Activated naive CD8-positive, alpha-beta T cell treated with anti-CD3 and anti-CD28 coated beads for 36 hours (primary cell): Measurements from ENCODE around the gene TRMO. TPM values are rescaled to one million over a fixed set of nuclear protein-coding genes. Genes with fewer than 3 reads are reported as not detected.

Experiments used
- DNase-seq: peaks from one replicate; pipeline ENCODE4 v3.0.0; 2021
- H3K27ac Mint-ChIP-seq: one replicate; pipeline ENCODE4 v1.8.0; 2022; ENCODE audit warnings: mild to moderate bottlenecking, moderate library complexity, mixed read lengths
- H3K27me3 Mint-ChIP-seq: one replicate; pipeline ENCODE4 v1.8.0; 2022; ENCODE audit warnings: mild to moderate bottlenecking, mixed read lengths
- H3K36me3 Mint-ChIP-seq: one replicate; pipeline ENCODE4 v1.8.0; 2021; ENCODE audit warnings: mild to moderate bottlenecking, mixed read lengths
- H3K4me1 Mint-ChIP-seq: one replicate; pipeline ENCODE4 v1.8.0; 2021; ENCODE audit warnings: mixed read lengths
- H3K4me3 Mint-ChIP-seq: one replicate; pipeline ENCODE4 v1.8.0; 2022; ENCODE audit warnings: mild to moderate bottlenecking, moderate library complexity, mixed read lengths
- H3K9me3 Mint-ChIP-seq: one replicate; pipeline ENCODE4 v1.8.0; 2022; ENCODE audit warnings: mixed read lengths
- total RNA-seq, 2 experiments: library from RNA; stranded (reverse); gene quantifications; one replicate each; pipeline ENCODE4 v1.2.3, GENCODE V29; 2021

Gene TRMO
- total RNA-seq, 2 experiments from 2014 or later, result 17.7 to 18.1 TPM

DNA sequence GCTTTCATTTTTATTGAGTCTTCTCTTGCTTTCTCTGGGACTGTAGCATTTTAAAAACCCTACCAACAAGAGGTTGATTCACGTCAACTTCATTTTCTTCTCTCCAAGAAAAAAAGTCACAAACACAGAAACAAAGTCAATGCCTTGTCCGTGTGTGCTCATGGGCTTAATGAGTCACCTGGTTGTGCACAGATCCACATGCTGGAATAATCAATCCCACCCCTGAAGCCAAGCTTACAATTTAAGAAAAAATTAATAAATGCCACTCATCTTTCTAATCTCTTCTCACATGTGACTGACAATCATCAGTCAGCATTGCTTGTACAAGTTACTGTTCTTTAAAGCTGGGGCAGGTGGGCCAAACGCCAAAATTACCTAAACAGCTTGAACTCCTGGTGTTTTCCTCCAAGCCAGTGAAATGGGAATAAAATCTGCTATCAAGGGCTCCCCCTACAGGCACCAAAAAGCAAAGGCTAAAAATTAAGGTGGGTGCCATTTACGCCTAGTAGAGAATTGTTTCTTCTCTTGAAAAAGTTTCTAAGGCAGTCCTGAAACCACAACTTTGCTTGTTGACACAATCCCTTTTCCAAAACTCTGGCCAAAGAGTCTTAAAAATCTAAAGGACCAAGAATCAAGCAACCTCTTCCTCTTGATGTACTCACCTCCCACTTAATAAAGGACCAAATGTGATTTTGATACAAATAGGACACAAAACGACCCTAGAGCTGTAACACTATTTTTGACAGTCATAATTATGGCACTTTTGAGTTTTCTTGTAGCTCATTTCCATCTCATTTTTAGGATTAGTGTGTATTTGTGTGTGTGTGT is 21.3 kb downstream of the TRMO start:
- H3K27me3 Mint-ChIP-seq, result no peaks in the 10 kb centered on the region
- no peaks in the 10 kb centered on the region for H3K9me3 Mint-ChIP-seq
- peaks cover 44% of the 10 kb centered on the region for H3K4me1 Mint-ChIP-seq
- peaks cover 13% of the 10 kb centered on the region for H3K36me3 Mint-ChIP-seq
- H3K27ac Mint-ChIP-seq, result no peak overlapping the region
- no peak overlapping the region for H3K4me3 Mint-ChIP-seq
- DNase-seq, result no peak

DNA sequence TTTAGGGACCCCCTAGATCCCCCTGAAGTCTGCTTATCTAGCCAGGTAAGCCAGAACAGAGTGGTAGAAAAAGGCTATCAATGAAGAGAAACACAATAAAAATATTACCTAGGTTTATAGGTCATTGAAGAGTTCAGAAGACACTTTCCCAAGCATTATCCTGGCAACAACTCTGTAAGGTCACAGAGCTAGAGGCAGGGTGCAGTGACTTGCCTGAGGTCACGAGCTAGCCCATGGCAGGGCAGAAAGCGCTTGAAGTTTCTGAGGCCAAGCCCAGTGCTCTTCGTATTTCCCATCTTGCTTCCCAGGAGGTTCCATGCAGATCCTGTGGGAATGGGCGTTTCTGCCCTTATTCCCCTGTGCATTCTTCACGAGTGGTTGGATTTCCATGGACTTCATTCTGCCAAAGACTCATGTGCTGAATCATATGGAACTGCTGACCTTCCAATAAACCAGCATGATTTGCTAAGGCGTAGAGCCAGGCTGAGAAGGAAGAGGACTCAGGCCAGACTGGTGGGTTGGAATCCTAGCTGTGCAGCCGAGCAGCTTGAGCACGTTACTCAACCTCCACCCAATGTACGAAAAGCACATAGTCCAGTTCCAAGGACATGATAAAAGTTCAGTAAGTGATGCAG is 22.1 kb downstream of the TRMO start:
- Mint-ChIP-seq H3K36me3 (peaks cover 9% of the 10 kb centered on the region), H3K4me1 (peaks cover 39% of the 10 kb centered on the region), H3K4me3 (no peak overlapping the region), H3K9me3 (no peaks in the 10 kb centered on the region), H3K27ac (no peak overlapping the region), H3K27me3 (no peaks in the 10 kb centered on the region)
- no peak for DNase-seq

GRCh38 chr9:97895695-97896332 is 26.5 kb downstream of the TRMO start:
- Mint-ChIP-seq H3K36me3 (peaks cover 6% of the 10 kb centered on the region), H3K9me3 (peaks cover 4% of the 10 kb centered on the region), H3K4me1 (peaks cover 9% of the 10 kb centered on the region), H3K27ac (no peak overlapping the region), H3K27me3 (no peaks in the 10 kb centered on the region), H3K4me3 (no peak overlapping the region)
- DNase-seq, result no peak

GRCh38 chr9:97895211-97895610 is 27.1 kb downstream of the TRMO start:
- Mint-ChIP-seq H3K4me3 (no peak overlapping the region), H3K27ac (no peak overlapping the region), H3K36me3 (peaks cover 6% of the 10 kb centered on the region), H3K9me3 (peaks cover 4% of the 10 kb centered on the region), H3K27me3 (no peaks in the 10 kb centered on the region), H3K4me1 (peaks cover 7% of the 10 kb centered on the region)
- no peak for DNase-seq

GRCh38 chr9:97892421-97892820 is 29.9 kb downstream of the TRMO start:
- peaks cover 6% of the 10 kb centered on the region for H3K36me3 Mint-ChIP-seq
- no peak overlapping the region for H3K27ac Mint-ChIP-seq
- H3K4me1 Mint-ChIP-seq, result peaks cover 9% of the 10 kb centered on the region
- peaks cover 4% of the 10 kb centered on the region for H3K9me3 Mint-ChIP-seq
- H3K27me3 Mint-ChIP-seq, result no peaks in the 10 kb centered on the region
- no peak overlapping the region for H3K4me3 Mint-ChIP-seq
- DNase-seq, result no peak

DNA sequence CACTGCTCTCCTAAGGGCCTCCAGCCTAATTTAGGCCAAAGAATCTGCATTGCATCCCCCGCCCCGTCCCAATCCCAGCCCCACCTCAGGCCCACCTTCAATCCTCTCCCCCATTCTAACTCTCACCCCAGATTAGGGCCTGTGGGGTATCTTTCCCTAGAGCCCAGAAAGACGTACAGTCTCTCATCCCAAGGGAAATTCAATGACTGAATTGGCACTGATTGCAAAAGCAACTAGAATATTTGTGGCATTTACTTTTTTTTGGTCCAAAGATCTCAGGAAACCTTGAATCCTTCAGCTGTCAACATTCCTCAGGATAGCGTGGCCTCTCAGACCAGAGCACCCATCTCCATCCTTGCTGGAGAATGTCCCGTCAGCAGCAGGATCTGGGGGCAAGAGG is 30.6 kb downstream of the TRMO start:
- peaks cover 9% of the 10 kb centered on the region for H3K4me1 Mint-ChIP-seq
- peaks cover 4% of the 10 kb centered on the region for H3K9me3 Mint-ChIP-seq
- H3K27me3 Mint-ChIP-seq, result no peaks in the 10 kb centered on the region
- H3K36me3 Mint-ChIP-seq, result peaks cover 6% of the 10 kb centered on the region
- no peak overlapping the region for H3K27ac Mint-ChIP-seq
- no peak overlapping the region for H3K4me3 Mint-ChIP-seq
- DNase-seq, result no peak

- peak; percentile 55 for DNase-seq
- Mint-ChIP-seq H3K4me3 (no peak overlapping the region), H3K4me1 (peaks cover 9% of the 10 kb centered on the region), H3K27me3 (no peaks in the 10 kb centered on the region), H3K36me3 (peaks cover 6% of the 10 kb centered on the region), H3K27ac (no peak overlapping the region), H3K9me3 (peaks cover 4% of the 10 kb centered on the region)
Observed at GRCh38 chr9:97889941-97890887, 32.1 kb downstream of the TRMO start.

DNA sequence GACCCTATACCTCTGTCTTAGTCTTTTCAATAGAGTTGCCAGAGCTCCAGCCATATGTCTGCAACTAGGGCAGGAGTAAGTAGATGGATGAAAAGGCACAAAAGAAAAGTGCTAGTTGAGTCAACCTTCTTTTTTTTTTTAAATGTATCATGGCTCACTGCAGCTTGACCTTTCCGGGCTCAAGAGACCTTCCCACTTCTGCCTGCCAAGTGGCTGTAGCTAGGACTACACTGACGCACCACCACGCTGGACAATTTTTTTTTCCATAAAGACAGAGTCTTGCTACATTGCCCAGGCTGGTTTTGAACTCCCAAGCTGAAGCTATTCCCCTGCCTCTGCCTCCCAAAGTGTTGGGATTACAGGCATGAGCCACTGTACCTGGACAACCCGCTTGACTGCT is 42.0 kb downstream of the TRMO start:
- H3K27me3 Mint-ChIP-seq, result no peaks in the 10 kb centered on the region
- no peak for DNase-seq
- no peaks in the 10 kb centered on the region for H3K9me3 Mint-ChIP-seq
- H3K4me1 Mint-ChIP-seq, result no peaks in the 10 kb centered on the region
- no peaks in the 10 kb centered on the region for H3K36me3 Mint-ChIP-seq
- H3K4me3 Mint-ChIP-seq, result no peak overlapping the region
- H3K27ac Mint-ChIP-seq, result no peak overlapping the region

- Mint-ChIP-seq H3K4me3 (no peak overlapping the region), H3K4me1 (no peaks in the 10 kb centered on the region), H3K9me3 (no peaks in the 10 kb centered on the region), H3K27me3 (no peaks in the 10 kb centered on the region), H3K27ac (no peak overlapping the region), H3K36me3 (no peaks in the 10 kb centered on the region)
- DNase-seq, result no peak
Observed at GRCh38 chr9:97876061-97876460, 46.2 kb downstream of the TRMO start.

GRCh38 chr9:97875111-97875510 is 47.2 kb downstream of the TRMO start:
- no peak for DNase-seq
- Mint-ChIP-seq H3K27ac (no peak overlapping the region), H3K27me3 (peaks cover under 1% of the 10 kb centered on the region), H3K4me3 (no peak overlapping the region), H3K36me3 (no peaks in the 10 kb centered on the region), H3K4me1 (no peaks in the 10 kb centered on the region), H3K9me3 (no peaks in the 10 kb centered on the region)

DNA sequence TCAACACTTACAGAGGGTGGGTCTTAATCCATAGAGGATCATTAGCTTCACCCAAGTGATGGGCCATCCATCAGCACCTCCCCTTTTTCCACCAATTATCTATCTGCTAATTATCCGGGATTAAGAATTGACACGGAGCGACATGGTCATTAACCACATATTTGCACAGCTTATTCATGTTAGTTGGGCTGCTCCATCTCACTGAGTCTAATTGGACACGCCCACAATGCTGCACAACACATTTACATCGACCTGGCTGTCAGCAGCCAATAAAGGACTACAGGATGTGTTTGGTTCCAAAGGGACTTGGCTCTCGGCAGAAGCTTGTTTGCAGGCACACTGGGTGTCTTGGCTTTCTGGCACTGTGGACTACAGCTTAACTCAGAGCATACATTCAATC is 47.7 kb downstream of the TRMO start:
- H3K36me3 Mint-ChIP-seq, result no peaks in the 10 kb centered on the region
- no peak overlapping the region for H3K27ac Mint-ChIP-seq
- H3K27me3 Mint-ChIP-seq, result peaks cover 5% of the 10 kb centered on the region
- H3K9me3 Mint-ChIP-seq, result no peaks in the 10 kb centered on the region
- H3K4me1 Mint-ChIP-seq, result no peaks in the 10 kb centered on the region
- H3K4me3 Mint-ChIP-seq, result no peak overlapping the region
- DNase-seq, result no peak

GRCh38 chr9:97873882-97874281 is 48.4 kb downstream of the TRMO start:
- H3K36me3 Mint-ChIP-seq, result no peaks in the 10 kb centered on the region
- no peak overlapping the region for H3K4me3 Mint-ChIP-seq
- DNase-seq, result no peak
- no peaks in the 10 kb centered on the region for H3K4me1 Mint-ChIP-seq
- H3K27ac Mint-ChIP-seq, result no peak overlapping the region
- H3K27me3 Mint-ChIP-seq, result peaks cover 9% of the 10 kb centered on the region
- H3K9me3 Mint-ChIP-seq, result no peaks in the 10 kb centered on the region

DNA sequence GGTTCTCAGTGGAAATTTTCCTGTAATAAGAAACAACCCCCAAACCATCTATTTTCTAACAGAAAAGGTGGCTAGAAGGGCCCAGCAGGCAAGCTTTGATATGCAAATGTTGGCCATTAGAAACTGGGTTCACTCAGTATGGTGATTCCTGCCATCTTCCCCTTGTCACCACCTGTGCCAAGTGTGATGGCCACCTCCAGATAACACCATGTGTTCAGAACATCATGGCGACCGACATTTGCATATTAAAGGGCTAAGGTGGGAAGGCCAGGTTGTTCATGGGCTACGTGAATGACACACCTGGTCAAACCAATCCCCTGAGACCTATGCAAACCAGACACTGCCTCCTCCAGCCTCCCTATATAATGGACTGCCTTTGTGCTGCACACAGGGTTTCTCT is 48.9 kb downstream of the TRMO start:
- Mint-ChIP-seq H3K36me3 (no peaks in the 10 kb centered on the region), H3K9me3 (no peaks in the 10 kb centered on the region), H3K27ac (no peak overlapping the region), H3K4me1 (no peaks in the 10 kb centered on the region), H3K27me3 (peaks cover 9% of the 10 kb centered on the region), H3K4me3 (no peak overlapping the region)
- no peak for DNase-seq

- H3K36me3 Mint-ChIP-seq, result peaks cover 9% of the 10 kb centered on the region
Observed at GRCh38 chr9:97868859-97869258, 53.4 kb downstream of the TRMO start.

GRCh38 chr9:97866848-97867247 is 55.5 kb downstream of the TRMO start:
- Mint-ChIP-seq H3K9me3 (peaks cover 26% of the 10 kb centered on the region), H3K4me1 (no peaks in the 10 kb centered on the region), H3K27me3 (peaks cover 45% of the 10 kb centered on the region), H3K4me3 (no peak overlapping the region), H3K36me3 (peaks cover 9% of the 10 kb centered on the region), H3K27ac (no peak overlapping the region)
- no peak for DNase-seq

More at GRCh38 chr9:97868859-97869258, 53.4 kb downstream of the TRMO start:
- Mint-ChIP-seq H3K9me3 (peaks cover 26% of the 10 kb centered on the region), H3K27ac (no peak overlapping the region), H3K4me1 (no peaks in the 10 kb centered on the region), H3K27me3 (peaks cover 39% of the 10 kb centered on the region), H3K4me3 (no peak overlapping the region)
- DNase-seq, result no peak
